Retinal pigment epithelial cell (primary cell): Measurements from ENCODE around the gene LRP1.

Experiments
- DNase-seq: peaks from one replicate; pipeline ENCODE4 v3.0.0-alpha.2; 2010; ENCODE audit warnings: low read depth
- H3K4me3 ChIP-seq: 2 replicates; pipeline ENCODE4 v1.5.1; 2011; ENCODE audit warnings: mild to moderate bottlenecking, low read length, control low read depth, moderate library complexity
- TF ChIP-seq, protein P1 (sequence below): conservative IDR thresholded peaks from 2 replicates; pipeline ENCODE4 v1.5.1; 2011; ENCODE audit warnings: low read depth, low read length, control low read depth, inconsistent platforms

Gene LRP1

DNA sequence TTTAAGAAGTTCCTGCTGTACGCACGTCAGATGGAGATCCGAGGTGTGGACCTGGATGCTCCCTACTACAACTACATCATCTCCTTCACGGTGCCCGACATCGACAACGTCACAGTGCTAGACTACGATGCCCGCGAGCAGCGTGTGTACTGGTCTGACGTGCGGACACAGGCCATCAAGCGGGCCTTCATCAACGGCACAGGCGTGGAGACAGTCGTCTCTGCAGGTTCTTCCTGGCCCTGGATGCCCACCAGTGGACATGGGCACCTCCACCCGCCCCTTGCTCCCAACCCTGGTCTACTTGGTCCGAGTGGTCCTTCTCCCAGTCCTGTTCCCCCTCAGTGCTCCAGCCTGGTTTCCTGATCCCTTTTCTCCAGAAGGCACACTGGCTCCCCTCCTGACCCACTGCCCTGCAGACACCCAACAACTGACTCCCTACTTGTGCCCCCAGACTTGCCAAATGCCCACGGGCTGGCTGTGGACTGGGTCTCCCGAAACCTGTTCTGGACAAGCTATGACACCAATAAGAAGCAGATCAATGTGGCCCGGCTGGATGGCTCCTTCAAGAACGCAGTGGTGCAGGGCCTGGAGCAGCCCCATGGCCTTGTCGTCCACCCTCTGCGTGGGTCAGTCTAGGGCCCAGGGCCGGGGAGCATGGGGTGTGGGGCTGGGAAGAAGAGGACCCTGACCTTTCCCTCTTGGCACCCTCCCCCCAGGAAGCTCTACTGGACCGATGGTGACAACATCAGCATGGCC lies 51.2 kb downstream of the LRP1 start:
- no peak for DNase-seq
- TF ChIP-seq, protein P1, sequence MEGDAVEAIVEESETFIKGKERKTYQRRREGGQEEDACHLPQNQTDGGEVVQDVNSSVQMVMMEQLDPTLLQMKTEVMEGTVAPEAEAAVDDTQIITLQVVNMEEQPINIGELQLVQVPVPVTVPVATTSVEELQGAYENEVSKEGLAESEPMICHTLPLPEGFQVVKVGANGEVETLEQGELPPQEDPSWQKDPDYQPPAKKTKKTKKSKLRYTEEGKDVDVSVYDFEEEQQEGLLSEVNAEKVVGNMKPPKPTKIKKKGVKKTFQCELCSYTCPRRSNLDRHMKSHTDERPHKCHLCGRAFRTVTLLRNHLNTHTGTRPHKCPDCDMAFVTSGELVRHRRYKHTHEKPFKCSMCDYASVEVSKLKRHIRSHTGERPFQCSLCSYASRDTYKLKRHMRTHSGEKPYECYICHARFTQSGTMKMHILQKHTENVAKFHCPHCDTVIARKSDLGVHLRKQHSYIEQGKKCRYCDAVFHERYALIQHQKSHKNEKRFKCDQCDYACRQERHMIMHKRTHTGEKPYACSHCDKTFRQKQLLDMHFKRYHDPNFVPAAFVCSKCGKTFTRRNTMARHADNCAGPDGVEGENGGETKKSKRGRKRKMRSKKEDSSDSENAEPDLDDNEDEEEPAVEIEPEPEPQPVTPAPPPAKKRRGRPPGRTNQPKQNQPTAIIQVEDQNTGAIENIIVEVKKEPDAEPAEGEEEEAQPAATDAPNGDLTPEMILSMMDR, result no peak
- H3K4me3 ChIP-seq, result no peak overlapping the region

DNA sequence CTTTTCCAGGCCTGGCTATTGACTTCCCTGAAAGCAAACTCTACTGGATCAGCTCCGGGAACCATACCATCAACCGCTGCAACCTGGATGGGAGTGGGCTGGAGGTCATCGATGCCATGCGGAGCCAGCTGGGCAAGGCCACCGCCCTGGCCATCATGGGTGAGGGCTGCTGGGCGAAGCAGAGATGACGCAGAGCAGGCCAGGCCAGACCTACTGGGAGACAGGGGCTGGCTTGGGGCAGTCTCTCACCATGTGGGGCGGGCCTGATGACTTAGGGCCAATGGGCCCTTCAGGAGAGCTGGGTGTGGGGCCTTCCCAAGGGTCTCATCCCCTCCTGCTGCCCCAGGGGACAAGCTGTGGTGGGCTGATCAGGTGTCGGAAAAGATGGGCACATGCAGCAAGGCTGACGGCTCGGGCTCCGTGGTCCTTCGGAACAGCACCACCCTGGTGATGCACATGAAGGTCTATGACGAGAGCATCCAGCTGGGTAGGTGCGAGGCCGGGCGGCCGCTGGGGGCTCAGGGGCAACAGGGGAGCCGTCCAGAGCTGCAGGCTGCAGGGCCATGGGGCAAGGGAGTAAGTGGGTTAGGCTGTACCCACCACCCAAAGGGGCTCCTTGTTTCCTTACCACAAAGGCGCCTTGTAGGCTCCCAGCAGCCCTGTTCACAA lies 52.2 kb downstream of the LRP1 start:
- no peak for DNase-seq
- TF ChIP-seq, protein P1, result no peak
- no peak overlapping the region for H3K4me3 ChIP-seq

DNA sequence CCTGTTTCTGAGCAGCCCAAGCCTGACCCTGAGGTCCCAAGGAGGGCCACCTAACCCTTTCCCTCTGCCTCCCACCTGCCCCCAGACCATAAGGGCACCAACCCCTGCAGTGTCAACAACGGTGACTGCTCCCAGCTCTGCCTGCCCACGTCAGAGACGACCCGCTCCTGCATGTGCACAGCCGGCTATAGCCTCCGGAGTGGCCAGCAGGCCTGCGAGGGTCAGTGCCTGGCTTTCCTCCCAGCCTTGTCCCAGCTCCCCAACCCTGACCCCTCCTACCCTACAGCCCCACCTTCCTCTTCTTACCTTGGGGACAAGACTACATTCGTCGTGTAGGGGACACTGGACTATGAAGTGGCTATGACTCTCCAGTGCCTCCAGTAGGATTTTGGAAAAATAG lies 52.8 kb downstream of the LRP1 start:
- TF ChIP-seq, protein P1, result no peak
- no peak for DNase-seq
- H3K4me3 ChIP-seq, result no peak overlapping the region

GRCh38 chr12:57181561-57182155 lies 53.4 kb downstream of the LRP1 start:
- no peak for DNase-seq
- TF ChIP-seq, protein P1, result no peak
- no peak overlapping the region for H3K4me3 ChIP-seq

DNA sequence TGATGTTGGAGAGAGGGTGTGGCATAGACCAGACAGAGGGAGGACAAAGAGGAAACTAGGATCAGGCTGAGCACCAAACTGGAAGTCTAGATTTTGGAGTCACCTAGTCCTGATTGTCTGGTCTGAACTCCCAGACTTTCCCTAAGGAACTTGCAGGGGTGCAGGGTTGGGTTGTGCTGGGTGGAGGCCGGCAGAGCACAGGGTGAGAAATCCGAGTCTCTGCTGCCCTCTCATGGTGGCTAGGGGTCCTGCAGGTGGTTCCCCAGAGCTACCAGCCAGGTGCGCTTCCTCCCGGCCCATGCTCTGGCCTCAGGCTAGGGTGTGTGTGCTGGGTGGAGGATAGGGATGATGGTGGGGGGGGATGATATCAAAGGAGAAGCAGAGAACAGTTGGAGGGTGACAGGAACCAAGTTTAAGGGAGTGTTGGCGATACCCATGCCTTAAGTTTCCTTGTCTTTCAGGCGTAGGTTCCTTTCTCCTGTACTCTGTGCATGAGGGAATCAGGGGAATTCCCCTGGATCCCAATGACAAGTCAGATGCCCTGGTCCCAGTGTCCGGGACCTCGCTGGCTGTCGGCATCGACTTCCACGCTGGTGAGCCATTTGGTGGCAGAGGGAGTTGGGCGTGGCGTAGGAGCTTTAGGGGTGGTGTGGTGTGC lies 54.8 kb downstream of the LRP1 start:
- no peak overlapping the region for H3K4me3 ChIP-seq
- TF ChIP-seq, protein P1, result peak; percentile 89
- DNase-seq, result peak; percentile 6

DNA sequence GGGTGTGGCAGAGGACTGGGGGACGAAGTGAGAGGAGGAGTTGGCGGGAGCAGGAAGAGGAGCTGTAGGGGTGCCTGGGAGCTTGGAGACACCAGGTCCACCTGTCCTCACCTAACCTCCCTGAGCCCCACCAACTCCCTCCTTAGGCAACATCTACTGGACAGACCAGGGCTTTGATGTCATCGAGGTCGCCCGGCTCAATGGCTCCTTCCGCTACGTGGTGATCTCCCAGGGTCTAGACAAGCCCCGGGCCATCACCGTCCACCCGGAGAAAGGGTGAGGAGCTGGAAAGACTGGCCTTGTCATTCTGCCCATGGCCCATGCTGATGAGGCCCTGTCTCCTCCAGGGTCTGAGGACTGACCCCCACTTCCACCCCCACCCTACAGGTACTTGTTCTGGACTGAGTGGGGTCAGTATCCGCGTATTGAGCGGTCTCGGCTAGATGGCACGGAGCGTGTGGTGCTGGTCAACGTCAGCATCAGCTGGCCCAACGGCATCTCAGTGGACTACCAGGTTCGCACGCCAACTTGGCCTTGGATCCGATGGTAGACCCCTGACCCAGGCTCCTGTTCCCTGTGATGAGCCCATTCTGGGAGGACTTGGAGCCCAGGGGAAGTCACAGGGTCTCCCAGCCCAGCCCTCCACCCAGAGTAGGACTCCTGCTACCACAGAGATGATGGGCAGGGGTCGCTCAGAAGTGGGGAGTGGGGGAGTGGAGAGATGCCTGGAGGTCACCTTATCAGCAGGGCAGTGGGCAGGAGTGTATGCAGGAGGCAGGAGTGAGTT lies 55.8 kb downstream of the LRP1 start:
- TF ChIP-seq, protein P1, result no peak
- no peak for DNase-seq
- H3K4me3 ChIP-seq, result no peak overlapping the region
